Measurements from ENCODE around the gene PSMA3. TPM values are rescaled to one million over a fixed set of nuclear protein-coding genes. Genes with fewer than 3 reads are reported as not detected.

Gene PSMA3
- total and polyA plus RNA-seq, 9 of the 15 experiments (the other 6 are each of a cell fraction or from before 2014, with no cell fraction given) = 129 to 786 (median 319) TPM

DNA sequence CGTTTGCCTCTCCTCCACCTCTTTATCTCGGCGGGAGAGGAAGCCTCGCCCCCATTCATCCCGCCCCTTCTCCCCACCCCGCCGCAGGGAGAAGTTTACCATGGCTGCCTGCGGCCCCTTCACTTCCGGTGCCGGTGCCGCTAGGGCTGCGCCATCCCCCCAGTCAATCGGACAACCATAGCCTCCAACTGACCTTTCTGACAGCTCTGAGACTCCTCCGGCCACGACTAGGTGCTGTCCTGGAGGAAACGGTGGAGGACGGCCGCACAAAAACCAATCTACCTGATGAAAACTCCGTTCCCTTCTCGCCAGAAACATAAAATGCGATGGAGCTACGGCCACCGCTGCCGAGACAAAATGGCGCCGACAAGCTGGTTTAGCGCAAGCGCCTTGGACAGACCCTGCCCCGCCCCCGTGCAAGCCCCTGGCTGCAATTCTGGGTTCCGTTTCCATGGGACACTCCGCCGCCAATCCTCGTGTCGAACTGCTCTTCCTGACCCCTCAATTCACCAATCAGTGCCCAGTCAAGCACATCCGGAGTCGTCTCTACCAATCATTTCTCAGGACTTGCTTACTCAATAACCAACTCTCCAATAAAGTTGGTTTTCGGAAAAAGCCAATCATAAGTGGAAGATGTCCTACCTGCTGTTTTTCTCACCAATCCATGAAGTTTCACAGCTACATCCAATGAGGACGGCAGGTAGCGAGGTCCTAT, 53.3 kb downstream of the PSMA3 start (continued):
- peak; percentile 85; the same call in 1 of the 2 replicates for TF ChIP-seq BCL6 (CRISPR knock-in tag; IDR thresholded peaks at IDR 0.05)
- TF ChIP-seq TOE1 (IDR thresholded peaks at IDR 0.05; ENCODE audit: borderline replicate concordance) = peak; percentile 60; the same call in 1 of the 2 replicates
- no peak for TF ChIP-seq TOE1 (CRISPR knock-in tag; IDR thresholded peaks at IDR 0.05; ENCODE audit: borderline replicate concordance, low read depth)
- no peak for TF ChIP-seq SNAPC5 (CRISPR knock-in tag; IDR thresholded peaks at IDR 0.05)
- peak; percentile 99 for TF ChIP-seq ZNF175 (CRISPR knock-in tag; IDR thresholded peaks at IDR 0.05; ENCODE audit: low read depth)
- TF ChIP-seq GTF2F1 (IDR thresholded peaks at IDR 0.05; ENCODE audit: low read depth, low read length) = no peak
- peak; percentile 87 for TF ChIP-seq POLR2G (IDR thresholded peaks at IDR 0.05; ENCODE audit: low read depth, low read length)
- TF ChIP-seq HINFP (tag; conservative IDR thresholded peaks at IDR 0.05; ENCODE audit: low read depth) = peak; percentile 77
- peak in 1 of 2 experiments; percentile 99; a peak in 2 of 4 replicates for TF ChIP-seq ZNF639 (CRISPR knock-in tag; conservative IDR thresholded peaks at IDR 0.05 in 1 of 2, IDR thresholded peaks at IDR 0.05 in 1 of 2)
- peak; percentile 99 for TF ChIP-seq BACH1 (tag; IDR thresholded peaks at IDR 0.05)
- TF ChIP-seq POLR2A (conservative IDR thresholded peaks at IDR 0.05) = peak; percentile 96
- TF ChIP-seq TEAD2 (tag; IDR thresholded peaks at IDR 0.05) = peak; percentile 88
- TF ChIP-seq NFE2L1 (tag; IDR thresholded peaks at IDR 0.05; ENCODE audit: borderline replicate concordance, low read depth) = peak; percentile 28; the same call in 1 of the 2 replicates
- TF ChIP-seq, protein P1, sequence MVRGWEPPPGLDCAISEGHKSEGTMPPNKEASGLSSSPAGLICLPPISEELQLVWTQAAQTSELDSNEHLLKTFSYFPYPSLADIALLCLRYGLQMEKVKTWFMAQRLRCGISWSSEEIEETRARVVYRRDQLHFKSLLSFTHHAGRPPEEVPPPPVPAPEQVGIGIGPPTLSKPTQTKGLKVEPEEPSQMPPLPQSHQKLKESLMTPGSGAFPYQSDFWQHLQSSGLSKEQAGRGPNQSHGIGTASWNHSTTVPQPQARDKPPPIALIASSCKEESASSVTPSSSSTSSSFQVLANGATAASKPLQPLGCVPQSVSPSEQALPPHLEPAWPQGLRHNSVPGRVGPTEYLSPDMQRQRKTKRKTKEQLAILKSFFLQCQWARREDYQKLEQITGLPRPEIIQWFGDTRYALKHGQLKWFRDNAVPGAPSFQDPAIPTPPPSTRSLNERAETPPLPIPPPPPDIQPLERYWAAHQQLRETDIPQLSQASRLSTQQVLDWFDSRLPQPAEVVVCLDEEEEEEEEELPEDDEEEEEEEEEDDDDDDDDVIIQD (CRISPR knock-in tag; IDR thresholded peaks at IDR 0.05) = peak; percentile 89; the same call in 1 of the 2 replicates
- TF ChIP-seq POLR2B (IDR thresholded peaks at IDR 0.05; ENCODE audit: low read depth, partially characterized antibody) = peak; percentile 86
- TF ChIP-seq, protein P2, sequence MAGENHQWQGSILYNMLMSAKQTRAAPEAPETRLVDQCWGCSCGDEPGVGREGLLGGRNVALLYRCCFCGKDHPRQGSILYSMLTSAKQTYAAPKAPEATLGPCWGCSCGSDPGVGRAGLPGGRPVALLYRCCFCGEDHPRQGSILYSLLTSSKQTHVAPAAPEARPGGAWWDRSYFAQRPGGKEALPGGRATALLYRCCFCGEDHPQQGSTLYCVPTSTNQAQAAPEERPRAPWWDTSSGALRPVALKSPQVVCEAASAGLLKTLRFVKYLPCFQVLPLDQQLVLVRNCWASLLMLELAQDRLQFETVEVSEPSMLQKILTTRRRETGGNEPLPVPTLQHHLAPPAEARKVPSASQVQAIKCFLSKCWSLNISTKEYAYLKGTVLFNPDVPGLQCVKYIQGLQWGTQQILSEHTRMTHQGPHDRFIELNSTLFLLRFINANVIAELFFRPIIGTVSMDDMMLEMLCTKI (IDR thresholded peaks at IDR 0.05; ENCODE audit: partially characterized antibody) = no peak
- TF ChIP-seq ZNF133 (CRISPR knock-in tag; IDR thresholded peaks at IDR 0.05) = no peak
- TF ChIP-seq HMG20A (CRISPR knock-in tag; conservative IDR thresholded peaks at IDR 0.05) = no peak
- TF ChIP-seq FOS (IDR thresholded peaks at IDR 0.05; ENCODE audit: extremely low read depth, insufficient read length) = peak; percentile 97
- TF ChIP-seq ZNF354B (CRISPR knock-in tag; IDR thresholded peaks at IDR 0.05) = peak; percentile 73; the same call in 1 of the 2 replicates
- no peak for TF ChIP-seq MEF2A (IDR thresholded peaks at IDR 0.05; ENCODE audit: control insufficient read depth, low read depth, low read length)
- TF ChIP-seq ZNF217 (CRISPR knock-in tag; IDR thresholded peaks at IDR 0.05) = no peak
- TF ChIP-seq MTA2 (IDR thresholded peaks at IDR 0.05; ENCODE audit: low read depth) = no peak

All from K562 (cell line).